Liver (tissue), 9 donors: ENCODE measurements around the gene ARHGAP8. TPM values are rescaled to one million over a fixed set of nuclear protein-coding genes. Genes with fewer than 3 reads are reported as not detected.

Experiments used
- DNase-seq: peaks from one replicate; pipeline ENCODE4 v3.0.0-alpha.2; 2017; ENCODE audit warnings: low spot score
- H3K27ac ChIP-seq, 2 donors: one replicate each; pipeline ENCODE4 v1.7.0; 2013; ENCODE audit warnings: inconsistent platforms in 2 of 2, low read length in 2 of 2, control low read depth in 1 of 2, low read depth in 1 of 2, mild to moderate bottlenecking in 1 of 2
- H3K27me3 ChIP-seq, 4 donors: one replicate each; pipeline versions ENCODE4 v1.6.1 to v1.7.0; 2013; ENCODE audit warnings: low read length in 3 of 4, inconsistent platforms in 1 of 4, mild to moderate bottlenecking in 1 of 4, moderate library complexity in 1 of 4; ENCODE audit not compliant: control insufficient read depth in 4 of 4, insufficient read depth in 4 of 4
- H3K36me3 ChIP-seq, 4 donors: one replicate each; pipeline versions ENCODE4 v1.6.1 to v1.7.0; 2013; ENCODE audit warnings: low read length in 3 of 4, mild to moderate bottlenecking in 3 of 4, low read depth in 1 of 4, moderate library complexity in 1 of 4; ENCODE audit not compliant: control insufficient read depth in 4 of 4, insufficient read depth in 3 of 4
- H3K4me1 ChIP-seq, 4 donors: one replicate each; pipeline versions ENCODE4 v1.6.1 to v1.7.0; 2013; ENCODE audit warnings: low read length in 3 of 4, mild to moderate bottlenecking in 3 of 4, moderate library complexity in 1 of 4; ENCODE audit not compliant: control insufficient read depth in 4 of 4, insufficient read depth in 4 of 4
- H3K4me3 ChIP-seq, 3 donors: one replicate each; pipeline versions ENCODE4 v1.6.1 to v1.7.0; 2013; ENCODE audit warnings: low read length in 3 of 3, control low read depth in 1 of 3, low read depth in 1 of 3, mild to moderate bottlenecking in 1 of 3
- H3K9ac ChIP-seq, 2 donors: one replicate each; pipeline ENCODE4 v1.7.0; 2013; ENCODE audit warnings: low read length in 2 of 2, mild to moderate bottlenecking in 2 of 2, moderate library complexity in 2 of 2, control low read depth in 1 of 2, low read depth in 1 of 2
- H3K9me3 ChIP-seq, 4 donors: one replicate each; pipeline versions ENCODE4 v1.6.1 to v1.7.0; 2013; ENCODE audit warnings: low read length in 3 of 4; ENCODE audit not compliant: control insufficient read depth in 4 of 4
- CTCF ChIP-seq: fragments of 150-350 bp; IDR thresholded peaks from 2 replicates; pipeline ENCODE4 v1.5.1; 2017; ENCODE audit warnings: improper control_type of control experiment, low read depth, low read length; ENCODE audit not compliant: missing input control
- FOXA1 ChIP-seq: IDR thresholded peaks from 2 replicates; pipeline ENCODE4 v1.6.1; 2016; ENCODE audit warnings: antibody characterized with exemption
- FOXA2 ChIP-seq: IDR thresholded peaks from 2 replicates; pipeline ENCODE4 v1.6.1; 2016; ENCODE audit warnings: antibody characterized with exemption
- GABPA ChIP-seq, 2 donors: IDR thresholded peaks in 1 of 2; conservative IDR thresholded peaks in 1 of 2; 2 replicates each; pipeline ENCODE4 v1.6.1; 2016; ENCODE audit warnings: antibody characterized with exemption in 2 of 2, mild to moderate bottlenecking in 1 of 2, moderate library complexity in 1 of 2
- HNF4A ChIP-seq, 2 donors: conservative IDR thresholded peaks; 2 replicates each; pipeline ENCODE4 v1.6.1; 2016; ENCODE audit warnings: antibody characterized with exemption in 2 of 2, mild to moderate bottlenecking in 2 of 2
- JUND ChIP-seq, 2 donors: IDR thresholded peaks; 2 replicates each; pipeline ENCODE4 v1.6.1; 2016; ENCODE audit warnings: antibody characterized with exemption in 2 of 2
- MAX ChIP-seq: IDR thresholded peaks from 2 replicates; pipeline ENCODE4 v1.6.1; 2016; ENCODE audit warnings: antibody characterized with exemption
- NR2F2 ChIP-seq: IDR thresholded peaks from 2 replicates; pipeline ENCODE4 v1.6.1; 2016; ENCODE audit warnings: antibody characterized with exemption
- RAD21 ChIP-seq, 2 donors: IDR thresholded peaks; 2 replicates each; pipeline ENCODE4 v1.6.1; 2016; ENCODE audit warnings: antibody characterized with exemption in 2 of 2, mild to moderate bottlenecking in 2 of 2
- REST ChIP-seq: IDR thresholded peaks from 2 replicates; pipeline ENCODE4 v1.6.1; 2016; ENCODE audit warnings: antibody characterized with exemption, mild to moderate bottlenecking
- RXRA ChIP-seq, 2 donors: IDR thresholded peaks; 2 replicates each; pipeline ENCODE4 v1.6.1; 2017 to 2018; ENCODE audit warnings: antibody characterized with exemption in 2 of 2, mild to moderate bottlenecking in 1 of 2
- SP1 ChIP-seq: IDR thresholded peaks from 2 replicates; pipeline ENCODE4 v1.6.1; 2018; ENCODE audit warnings: antibody characterized with exemption, mild to moderate bottlenecking
- YY1 ChIP-seq: IDR thresholded peaks from 2 replicates; pipeline ENCODE4 v1.6.1; 2016; ENCODE audit warnings: antibody characterized with exemption, mild to moderate bottlenecking
- whole genome bisulfite sequencing: extraction: QIAGEN DNeasy Blood & Tissue Kit; methylation state at CpG from one replicate; pipeline ENCODE4 v1.1.7; 2013; 5-methylcytosine and 5-hydroxymethylcytosine counted together
- polyA plus RNA-seq, 2 donors: library from polyadenylated mRNA; stranded (reverse) in 1 of 2; unstranded in 1 of 2; fragments of 200-250 nt in 1 of 2; fragments of >200 nt in 1 of 2; fragmentation: Nextera tagmentation in 1 of 2; extraction: Ambion mirVana in 1 of 2; gene quantifications; one replicate each; pipeline versions ENCODE4 v1.2.1 to v1.2.3, GENCODE V29; 2013 to 2015
- total RNA-seq, 2 donors: library from RNA; depleted of rRNA; stranded (reverse); fragments of >200 nt; gene quantifications; one replicate each; pipeline ENCODE4 v1.2.3, GENCODE V29; 2014
- TF ChIP-seq, protein P1 (sequence below): IDR thresholded peaks from 2 replicates; pipeline ENCODE4 v1.6.1; 2016; ENCODE audit warnings: antibody characterized with exemption
- donor health status: healthy.
- donor health status: healthy.
- donor health status: healthy.
- donor health status: healthy.
- donor health status: healthy.

ARHGAP8 gene
- total and polyA plus RNA-seq, 4 donors, result 0.58 to 1.8 (median 1.1) TPM

DNA sequence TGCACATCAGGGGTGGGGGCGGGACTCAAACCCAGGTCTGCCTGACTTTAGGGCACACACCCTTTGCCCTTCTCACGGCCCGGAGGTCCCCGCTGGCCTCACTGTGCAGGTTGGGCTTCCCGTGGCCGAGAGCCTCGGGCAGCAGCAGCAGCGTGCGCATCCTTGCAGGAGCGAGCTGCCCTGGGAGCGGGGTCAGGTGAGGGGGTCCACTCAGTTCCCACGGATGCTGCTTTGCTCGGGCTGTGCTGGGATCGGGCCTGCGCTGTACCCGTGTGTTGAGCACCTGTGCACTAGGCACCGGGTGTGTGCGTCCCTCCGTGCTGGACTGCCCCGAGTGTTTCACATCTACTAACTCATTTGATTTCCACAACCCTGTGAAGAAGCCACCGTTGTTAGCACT lies 25.2 kb upstream of the ARHGAP8 start:
- 95% methylated on average over 21 of the region's 21 CpGs for WGBS
- peaks cover 0 to 11% (median 4%) of the 10 kb centered on the region in 4 donors for H3K4me1 ChIP-seq
- H3K9me3 ChIP-seq, result no peaks in the 10 kb centered on the region
- H3K9ac ChIP-seq, result no peak overlapping the region
- no peak overlapping the region for H3K4me3 ChIP-seq
- TF ChIP-seq NR2F2 (no peak), CTCF (no peak), GABPA (IDR thresholded peaks at IDR 0.05 in 1 of 2, conservative IDR thresholded peaks at IDR 0.05 in 1 of 2) (no peak), JUND (IDR thresholded peaks at IDR 0.05) (no peak), RXRA (IDR thresholded peaks at IDR 0.05) (no peak), RAD21 (IDR thresholded peaks at IDR 0.05) (no peak), HNF4A (conservative IDR thresholded peaks at IDR 0.05) (no peak), SP1 (no peak), REST (no peak), FOXA2 (no peak), MAX (no peak), FOXA1 (no peak)
- TF ChIP-seq, protein P1, sequence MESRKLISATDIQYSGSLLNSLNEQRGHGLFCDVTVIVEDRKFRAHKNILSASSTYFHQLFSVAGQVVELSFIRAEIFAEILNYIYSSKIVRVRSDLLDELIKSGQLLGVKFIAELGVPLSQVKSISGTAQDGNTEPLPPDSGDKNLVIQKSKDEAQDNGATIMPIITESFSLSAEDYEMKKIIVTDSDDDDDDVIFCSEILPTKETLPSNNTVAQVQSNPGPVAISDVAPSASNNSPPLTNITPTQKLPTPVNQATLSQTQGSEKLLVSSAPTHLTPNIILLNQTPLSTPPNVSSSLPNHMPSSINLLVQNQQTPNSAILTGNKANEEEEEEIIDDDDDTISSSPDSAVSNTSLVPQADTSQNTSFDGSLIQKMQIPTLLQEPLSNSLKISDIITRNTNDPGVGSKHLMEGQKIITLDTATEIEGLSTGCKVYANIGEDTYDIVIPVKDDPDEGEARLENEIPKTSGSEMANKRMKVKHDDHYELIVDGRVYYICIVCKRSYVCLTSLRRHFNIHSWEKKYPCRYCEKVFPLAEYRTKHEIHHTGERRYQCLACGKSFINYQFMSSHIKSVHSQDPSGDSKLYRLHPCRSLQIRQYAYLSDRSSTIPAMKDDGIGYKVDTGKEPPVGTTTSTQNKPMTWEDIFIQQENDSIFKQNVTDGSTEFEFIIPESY, result no peak
- no peak for DNase-seq
- peaks cover 2 to 18% (median 8%) of the 10 kb centered on the region in 4 donors for H3K36me3 ChIP-seq
- H3K27me3 ChIP-seq, result no peaks in the 10 kb centered on the region
- H3K27ac ChIP-seq, result no peak overlapping the region

DNA sequence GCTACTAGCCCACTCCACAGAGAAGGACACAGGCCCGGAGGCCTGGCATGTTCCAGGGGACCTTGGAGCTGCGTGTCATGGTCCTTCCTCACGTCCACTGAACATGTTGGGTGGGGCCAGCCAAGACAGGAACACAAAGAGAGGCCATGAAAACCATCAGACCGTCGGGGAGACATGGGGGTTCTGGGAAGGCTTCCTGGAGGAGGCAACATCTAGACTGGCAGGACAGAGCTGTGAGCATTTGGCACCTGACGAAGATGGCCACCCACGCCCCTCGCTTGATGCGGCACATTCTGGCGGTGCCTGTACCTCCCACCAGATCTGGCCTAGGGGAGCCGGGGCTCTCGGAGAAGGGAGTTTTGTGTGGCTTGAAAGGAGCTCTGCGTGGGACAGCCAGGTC lies 24.7 kb upstream of the ARHGAP8 start:
- Histone ChIP-seq H3K4me1 (peaks cover 0 to 11% (median 4%) of the 10 kb centered on the region in 4 donors), H3K4me3 (no peak overlapping the region), H3K27me3 (no peaks in the 10 kb centered on the region), H3K27ac (no peak overlapping the region), H3K9me3 (no peaks in the 10 kb centered on the region), H3K36me3 (peaks cover 2 to 18% (median 6%) of the 10 kb centered on the region in 4 donors), H3K9ac (no peak overlapping the region)
- no peak for DNase-seq
- 83% methylated on average over 13 of the region's 13 CpGs for WGBS
- TF ChIP-seq, protein P1, result no peak
- TF ChIP-seq REST (no peak), RAD21 (IDR thresholded peaks at IDR 0.05) (no peak), HNF4A (conservative IDR thresholded peaks at IDR 0.05) (no peak), FOXA1 (no peak), YY1 (no peak), FOXA2 (no peak), MAX (no peak), CTCF (no peak), GABPA (IDR thresholded peaks at IDR 0.05 in 1 of 2, conservative IDR thresholded peaks at IDR 0.05 in 1 of 2) (no peak)
